ENCODE results near the gene AIF1L.

DNA sequence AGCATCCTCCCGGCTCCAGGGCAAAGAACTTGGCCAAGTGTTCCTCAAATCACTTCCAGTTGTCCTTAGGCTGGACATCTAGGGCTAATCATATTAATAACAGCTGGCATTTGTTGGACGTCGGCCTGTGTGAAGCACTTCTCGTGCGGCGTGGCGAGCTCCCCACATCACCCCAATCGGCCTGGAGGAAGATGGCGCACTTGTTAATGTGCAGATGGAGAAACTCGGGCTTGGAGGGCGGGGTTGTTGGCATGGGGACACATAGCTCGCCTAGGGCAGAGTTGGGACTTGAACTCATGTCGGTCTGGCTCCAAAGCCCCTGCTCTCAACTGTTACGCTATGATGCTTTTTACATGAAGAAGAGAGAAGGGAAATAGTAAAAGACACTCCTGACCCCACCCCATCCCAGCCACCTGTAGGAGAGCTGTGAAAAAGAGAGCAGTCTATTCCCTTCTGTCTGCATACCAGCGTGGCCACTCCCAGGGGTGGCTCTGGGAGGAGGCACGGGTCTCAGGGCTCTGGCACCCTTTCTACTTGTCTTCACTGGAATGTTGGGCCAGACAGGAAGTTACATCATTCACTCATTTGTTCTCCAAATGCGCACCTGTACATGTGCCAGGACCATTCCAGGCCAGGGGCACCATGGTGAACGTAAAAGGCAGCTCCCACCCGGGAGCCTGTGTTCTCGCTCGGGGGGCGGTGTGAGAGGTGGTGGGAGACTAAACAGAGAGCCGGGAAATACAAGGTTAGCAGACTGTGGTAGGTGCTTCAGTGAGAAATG is 16.2 kb downstream of the AIF1L start:
- TF ChIP-seq, protein P1, sequence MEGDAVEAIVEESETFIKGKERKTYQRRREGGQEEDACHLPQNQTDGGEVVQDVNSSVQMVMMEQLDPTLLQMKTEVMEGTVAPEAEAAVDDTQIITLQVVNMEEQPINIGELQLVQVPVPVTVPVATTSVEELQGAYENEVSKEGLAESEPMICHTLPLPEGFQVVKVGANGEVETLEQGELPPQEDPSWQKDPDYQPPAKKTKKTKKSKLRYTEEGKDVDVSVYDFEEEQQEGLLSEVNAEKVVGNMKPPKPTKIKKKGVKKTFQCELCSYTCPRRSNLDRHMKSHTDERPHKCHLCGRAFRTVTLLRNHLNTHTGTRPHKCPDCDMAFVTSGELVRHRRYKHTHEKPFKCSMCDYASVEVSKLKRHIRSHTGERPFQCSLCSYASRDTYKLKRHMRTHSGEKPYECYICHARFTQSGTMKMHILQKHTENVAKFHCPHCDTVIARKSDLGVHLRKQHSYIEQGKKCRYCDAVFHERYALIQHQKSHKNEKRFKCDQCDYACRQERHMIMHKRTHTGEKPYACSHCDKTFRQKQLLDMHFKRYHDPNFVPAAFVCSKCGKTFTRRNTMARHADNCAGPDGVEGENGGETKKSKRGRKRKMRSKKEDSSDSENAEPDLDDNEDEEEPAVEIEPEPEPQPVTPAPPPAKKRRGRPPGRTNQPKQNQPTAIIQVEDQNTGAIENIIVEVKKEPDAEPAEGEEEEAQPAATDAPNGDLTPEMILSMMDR (IDR thresholded peaks at IDR 0.05), result no peak
- TF ChIP-seq POLR2AphosphoS5 (IDR thresholded peaks at IDR 0.05) (no peak), POLR2A (IDR thresholded peaks at IDR 0.05) (no peak), EP300 (IDR thresholded peaks at IDR 0.05) (no peak)
